ENCODE measurements around the gene PANK4.
A peak's percentile ranks its signal among the peaks of the same experiment; 100 is the strongest.

PANK4 gene

GRCh38 chr1:2537784-2538115 is 11.4 kb upstream of the PANK4 start:
- TF ChIP-seq MAX (IDR thresholded peaks at IDR 0.05) (no peak), YY1 (IDR thresholded peaks at IDR 0.05; ENCODE audit: low read depth) (no peak), EP300 (IDR thresholded peaks at IDR 0.05; ENCODE audit: borderline replicate concordance) (no peak), TEAD4 (IDR thresholded peaks at IDR 0.05) (no peak), TCF12 (IDR thresholded peaks at IDR 0.05; ENCODE audit: low read depth) (no peak), TAF1 (IDR thresholded peaks at IDR 0.05; ENCODE audit: low read depth) (no peak), REST (IDR thresholded peaks at IDR 0.05; ENCODE audit: low read depth) (no peak), NFIC (IDR thresholded peaks at IDR 0.05) (no peak), CREB1 (IDR thresholded peaks at IDR 0.05; ENCODE audit: low read depth) (no peak), ZBTB7A (IDR thresholded peaks at IDR 0.05; ENCODE audit: low read depth) (no peak), EGR1 (IDR thresholded peaks at IDR 0.05) (no peak), CEBPB (IDR thresholded peaks at IDR 0.05) (no peak), RAD21 (IDR thresholded peaks at IDR 0.05; ENCODE audit: low read depth) (no peak), FOXM1 (IDR thresholded peaks at IDR 0.05; ENCODE audit: borderline replicate concordance, low read depth) (no peak), USF1 (IDR thresholded peaks at IDR 0.05) (no peak)

- TF ChIP-seq FOXM1 (IDR thresholded peaks at IDR 0.05; ENCODE audit: borderline replicate concordance, low read depth) (no peak), CREB1 (IDR thresholded peaks at IDR 0.05; ENCODE audit: low read depth) (no peak), EGR1 (IDR thresholded peaks at IDR 0.05) (no peak)
Measured at GRCh38 chr1:2535981-2536380, 9.6 kb upstream of the PANK4 start.

- TF ChIP-seq TEAD4 (IDR thresholded peaks at IDR 0.05) = no peak
Measured at GRCh38 chr1:2535455-2535854, 9.1 kb upstream of the PANK4 start.

- TF ChIP-seq FOXM1 (IDR thresholded peaks at IDR 0.05; ENCODE audit: borderline replicate concordance, low read depth) = no peak
- no peak for TF ChIP-seq EGR1 (IDR thresholded peaks at IDR 0.05)
- 0 out of 2 replicates have a peak, but pooled peaks have one; percentile 13 for TF ChIP-seq TEAD4 (IDR thresholded peaks at IDR 0.05)
- no peak for TF ChIP-seq TCF12 (IDR thresholded peaks at IDR 0.05; ENCODE audit: low read depth)
Measured at GRCh38 chr1:2534687-2535441, 8.5 kb upstream of the PANK4 start.

- TF ChIP-seq CEBPB (IDR thresholded peaks at IDR 0.05) (no peak), REST (IDR thresholded peaks at IDR 0.05; ENCODE audit: low read depth) (no peak)
Measured at GRCh38 chr1:2534315-2534686, 7.9 kb upstream of the PANK4 start.

- TF ChIP-seq TEAD4 (IDR thresholded peaks at IDR 0.05) = no peak
- no peak for TF ChIP-seq MAX (IDR thresholded peaks at IDR 0.05)
- no peak for TF ChIP-seq EP300 (IDR thresholded peaks at IDR 0.05; ENCODE audit: borderline replicate concordance)
- TF ChIP-seq CREB1 (IDR thresholded peaks at IDR 0.05; ENCODE audit: low read depth) = no peak
- TF ChIP-seq YY1 (IDR thresholded peaks at IDR 0.05; ENCODE audit: low read depth) = no peak
- no peak for TF ChIP-seq USF1 (IDR thresholded peaks at IDR 0.05)
- TF ChIP-seq FOXM1 (IDR thresholded peaks at IDR 0.05; ENCODE audit: borderline replicate concordance, low read depth) = no peak
- TF ChIP-seq NFIC (IDR thresholded peaks at IDR 0.05) = no peak
- no peak for TF ChIP-seq CEBPB (IDR thresholded peaks at IDR 0.05)
- TF ChIP-seq RAD21 (IDR thresholded peaks at IDR 0.05; ENCODE audit: low read depth) = no peak
- TF ChIP-seq TAF1 (IDR thresholded peaks at IDR 0.05; ENCODE audit: low read depth) = no peak
Measured at GRCh38 chr1:2533365-2533764, 7.0 kb upstream of the PANK4 start.

- no peak for TF ChIP-seq TAF1 (IDR thresholded peaks at IDR 0.05; ENCODE audit: low read depth)
- TF ChIP-seq REST (IDR thresholded peaks at IDR 0.05; ENCODE audit: low read depth) = no peak
- no peak for TF ChIP-seq ZBTB7A (IDR thresholded peaks at IDR 0.05; ENCODE audit: low read depth)
- no peak for TF ChIP-seq EP300 (IDR thresholded peaks at IDR 0.05; ENCODE audit: borderline replicate concordance)
- TF ChIP-seq MAX (IDR thresholded peaks at IDR 0.05) = no peak
- TF ChIP-seq CREB1 (IDR thresholded peaks at IDR 0.05; ENCODE audit: low read depth) = no peak
- no peak for TF ChIP-seq TCF12 (IDR thresholded peaks at IDR 0.05; ENCODE audit: low read depth)
Measured at GRCh38 chr1:2532485-2533160, 6.2 kb upstream of the PANK4 start.
